Neural progenitor cell (in vitro differentiated cells): ENCODE data around the gene DHODH. TPM values are rescaled to one million over a fixed set of nuclear protein-coding genes. Genes with fewer than 3 reads are reported as not detected.

ENCODE experiments used
- DNase-seq: peaks from one replicate; pipeline ENCODE4 v3.0.0-alpha.2; 2016; ENCODE audit warnings: low spot score
- H2AFZ ChIP-seq: fragments of 200-600 bp; sonication (generic); replicated peaks from 2 replicates; pipeline ENCODE4 v1.6.1; 2016; ENCODE audit warnings: antibody characterized with exemption
- H3F3A ChIP-seq: fragments of 200-600 bp; sonication (generic); 2 replicates; pipeline ENCODE4 v1.6.1; 2016; ENCODE audit warnings: antibody characterized with exemption, low read depth
- H3K27ac ChIP-seq: fragments of 200-600 bp; sonication (generic); 2 replicates; pipeline ENCODE4 v1.5.1; 2016; ENCODE audit warnings: mild to moderate bottlenecking
- H3K27me3 ChIP-seq: fragments of 200-600 bp; sonication (generic); 2 replicates; pipeline ENCODE4 v1.6.1; 2016; ENCODE audit warnings: mild to moderate bottlenecking, moderate library complexity
- H3K36me3 ChIP-seq: fragments of 200-600 bp; sonication (generic); 2 replicates; pipeline ENCODE4 v1.5.1; 2016
- H3K4me1 ChIP-seq: fragments of 200-600 bp; sonication (generic); 2 replicates; pipeline ENCODE4 v1.6.1; 2016; ENCODE audit warnings: mixed run types
- H3K4me2 ChIP-seq: fragments of 200-600 bp; sonication (generic); 2 replicates; pipeline ENCODE4 v1.6.1; 2016
- H3K4me3 ChIP-seq: fragments of 200-600 bp; sonication (generic); 2 replicates; pipeline ENCODE4 v1.5.1; 2016
- H3K79me2 ChIP-seq: fragments of 200-600 bp; sonication (generic); 2 replicates; pipeline ENCODE4 v1.6.1; 2016; ENCODE audit warnings: low read depth
- H3K9ac ChIP-seq: fragments of 200-600 bp; sonication (generic); 2 replicates; pipeline ENCODE4 v1.6.1; 2016
- H3K9me3 ChIP-seq: fragments of 200-600 bp; sonication (generic); 2 replicates; pipeline ENCODE4 v1.5.1; 2016; ENCODE audit warnings: low read depth
- H4K20me1 ChIP-seq: fragments of 200-600 bp; sonication (generic); 2 replicates; pipeline ENCODE4 v1.6.1; 2016; ENCODE audit warnings: low read depth
- H3K27ac Mint-ChIP-seq: 3 replicates; pipeline ENCODE4 v1.8.0; 2021; ENCODE audit warnings: mixed read lengths
- H3K27me3 Mint-ChIP-seq: 2 replicates; pipeline ENCODE4 v1.8.0; 2022; ENCODE audit warnings: low read depth, mild to moderate bottlenecking, inconsistent platforms, moderate library complexity, mixed read lengths; ENCODE audit not compliant: insufficient read depth
- H3K36me3 Mint-ChIP-seq: 3 replicates; pipeline ENCODE4 v1.8.0; 2021; ENCODE audit warnings: mixed read lengths
- H3K4me1 Mint-ChIP-seq: 3 replicates; pipeline ENCODE4 v1.8.0; 2021; ENCODE audit warnings: mixed read lengths
- H3K4me3 Mint-ChIP-seq: 3 replicates; pipeline ENCODE4 v1.8.0; 2021; ENCODE audit warnings: mild to moderate bottlenecking, moderate library complexity, mixed read lengths
- H3K9me3 Mint-ChIP-seq: 3 replicates; pipeline ENCODE4 v1.8.0; 2020; ENCODE audit warnings: mixed read lengths
- EZH2 ChIP-seq: fragments of 200-600 bp; sonication (generic); IDR thresholded peaks from 2 replicates; pipeline ENCODE4 v1.6.1; 2017; ENCODE audit warnings: antibody characterized with exemption, mild to moderate bottlenecking, moderate library complexity
- EZH2phosphoT487 ChIP-seq: fragments of 200-600 bp; sonication (generic); IDR thresholded peaks from 2 replicates; pipeline ENCODE4 v1.6.1; 2017; ENCODE audit warnings: antibody characterized with exemption
- total RNA-seq: library from RNA; depleted of rRNA; stranded (reverse); fragments of >200 nt; gene quantifications from 2 replicates; pipeline ENCODE4 v1.2.3, GENCODE V29; 2015; ENCODE audit warnings: low replicate concordance
- TF ChIP-seq, protein P1 (sequence below): fragments of 200-600 bp; sonication (generic); IDR thresholded peaks from 2 replicates; pipeline ENCODE4 v1.5.1; 2017; ENCODE audit warnings: antibody characterized with exemption, mild to moderate bottlenecking

DHODH gene
- total RNA-seq, 1 donor from 2014 or later: 7.2 TPM

DNA sequence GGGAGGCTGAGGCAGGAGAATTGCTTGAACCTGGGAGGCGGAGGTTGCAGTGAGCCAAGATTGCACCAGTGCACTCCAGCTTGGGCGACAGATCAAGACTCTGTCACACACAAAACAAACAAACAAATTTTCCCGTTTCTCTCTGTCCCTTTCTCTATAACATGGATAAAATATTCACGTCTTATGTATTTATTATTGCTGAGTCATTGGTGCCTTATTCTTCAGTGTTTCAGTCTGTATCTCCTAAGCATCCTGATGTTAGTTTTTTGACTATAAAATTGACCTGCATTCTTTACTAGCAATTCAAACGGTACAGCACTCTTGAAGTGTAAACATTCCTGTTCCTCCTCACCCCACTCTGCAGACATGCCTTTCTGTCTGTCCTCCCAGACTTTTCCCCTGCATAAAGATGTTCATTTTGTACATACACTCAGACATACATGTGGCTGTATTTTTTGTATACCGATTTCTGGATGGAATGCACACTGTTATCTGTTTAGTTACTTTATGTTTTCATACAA lies 16.4 kb downstream of the DHODH start:
- Mint-ChIP-seq H3K27me3 (no peaks in the 10 kb centered on the region), H3K27ac (no peak overlapping the region), H3K36me3 (peaks cover 13% of the 10 kb centered on the region), H3K4me1 (no peaks in the 10 kb centered on the region), H3K9me3 (no peaks in the 10 kb centered on the region), H3K4me3 (no peak overlapping the region)
- H3K4me3 ChIP-seq: no peak overlapping the region
- no peaks in the 10 kb centered on the region for H3K9me3 ChIP-seq
- H3K9ac ChIP-seq: no peak overlapping the region
- no peaks in the 10 kb centered on the region for H4K20me1 ChIP-seq
- TF ChIP-seq EZH2phosphoT487: no peak
- TF ChIP-seq, protein P1, sequence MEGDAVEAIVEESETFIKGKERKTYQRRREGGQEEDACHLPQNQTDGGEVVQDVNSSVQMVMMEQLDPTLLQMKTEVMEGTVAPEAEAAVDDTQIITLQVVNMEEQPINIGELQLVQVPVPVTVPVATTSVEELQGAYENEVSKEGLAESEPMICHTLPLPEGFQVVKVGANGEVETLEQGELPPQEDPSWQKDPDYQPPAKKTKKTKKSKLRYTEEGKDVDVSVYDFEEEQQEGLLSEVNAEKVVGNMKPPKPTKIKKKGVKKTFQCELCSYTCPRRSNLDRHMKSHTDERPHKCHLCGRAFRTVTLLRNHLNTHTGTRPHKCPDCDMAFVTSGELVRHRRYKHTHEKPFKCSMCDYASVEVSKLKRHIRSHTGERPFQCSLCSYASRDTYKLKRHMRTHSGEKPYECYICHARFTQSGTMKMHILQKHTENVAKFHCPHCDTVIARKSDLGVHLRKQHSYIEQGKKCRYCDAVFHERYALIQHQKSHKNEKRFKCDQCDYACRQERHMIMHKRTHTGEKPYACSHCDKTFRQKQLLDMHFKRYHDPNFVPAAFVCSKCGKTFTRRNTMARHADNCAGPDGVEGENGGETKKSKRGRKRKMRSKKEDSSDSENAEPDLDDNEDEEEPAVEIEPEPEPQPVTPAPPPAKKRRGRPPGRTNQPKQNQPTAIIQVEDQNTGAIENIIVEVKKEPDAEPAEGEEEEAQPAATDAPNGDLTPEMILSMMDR: no peak
- no peak for TF ChIP-seq EZH2
- no peak overlapping the region for H2AFZ ChIP-seq
- H3K4me2 ChIP-seq: no peak overlapping the region
- no peak for DNase-seq
- H3K79me2 ChIP-seq: no peaks in the 10 kb centered on the region
- H3K27ac ChIP-seq: no peak overlapping the region
- H3K36me3 ChIP-seq: no peaks in the 10 kb centered on the region
- no peaks in the 10 kb centered on the region for H3K27me3 ChIP-seq
- no peaks in the 10 kb centered on the region for H3K4me1 ChIP-seq
- no peaks in the 10 kb centered on the region for H3F3A ChIP-seq

DNA sequence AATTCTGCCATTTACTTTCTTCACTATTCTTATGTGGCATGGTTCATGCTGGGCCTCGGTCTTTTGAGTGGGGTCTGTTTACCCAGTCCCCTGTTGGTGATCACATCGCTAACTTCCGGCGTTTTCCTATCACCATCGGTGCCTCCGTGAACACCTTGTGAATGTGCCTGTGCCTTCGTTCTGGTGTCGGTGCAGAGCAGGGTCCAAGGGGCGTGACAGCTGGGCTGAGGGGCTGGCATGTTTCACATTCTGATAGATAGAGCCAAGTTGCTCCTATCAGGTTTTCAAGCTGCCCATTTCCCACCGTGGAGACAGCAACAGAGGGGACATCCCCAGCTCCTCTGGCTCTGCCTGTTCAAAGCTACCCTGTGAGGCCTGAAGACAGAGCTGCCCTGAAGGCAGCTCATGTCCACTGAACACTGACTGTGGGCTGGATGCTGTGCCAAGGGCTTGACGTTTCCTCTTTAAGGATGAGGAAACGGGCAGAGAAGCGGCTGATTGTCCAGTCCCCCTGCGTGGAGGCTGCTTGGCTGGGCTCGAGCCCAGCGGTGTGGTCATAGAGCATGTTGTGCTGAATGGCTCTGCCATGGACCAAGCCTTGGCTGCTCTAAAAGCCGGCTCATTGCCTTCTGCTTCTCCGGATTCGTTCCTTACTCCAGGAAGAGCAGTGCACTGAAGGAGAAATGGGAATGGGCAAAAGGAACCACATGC lies 17.0 kb downstream of the DHODH start:
- Histone ChIP-seq H3K9ac (no peak overlapping the region), H3K27me3 (no peaks in the 10 kb centered on the region), H3F3A (no peaks in the 10 kb centered on the region), H3K4me2 (no peak overlapping the region), H3K9me3 (no peaks in the 10 kb centered on the region), H3K36me3 (no peaks in the 10 kb centered on the region), H2AFZ (no peak overlapping the region), H3K79me2 (no peaks in the 10 kb centered on the region), H3K4me3 (no peak overlapping the region), H3K4me1 (no peaks in the 10 kb centered on the region), H4K20me1 (no peaks in the 10 kb centered on the region), H3K27ac (no peak overlapping the region)
- Mint-ChIP-seq H3K4me1 (no peaks in the 10 kb centered on the region), H3K4me3 (no peak overlapping the region), H3K27ac (no peak overlapping the region), H3K36me3 (peaks cover 13% of the 10 kb centered on the region), H3K27me3 (no peaks in the 10 kb centered on the region), H3K9me3 (no peaks in the 10 kb centered on the region)
- TF ChIP-seq EZH2phosphoT487: no peak
- TF ChIP-seq, protein P1: no peak
- TF ChIP-seq EZH2: no peak
- DNase-seq: no peak

DNA sequence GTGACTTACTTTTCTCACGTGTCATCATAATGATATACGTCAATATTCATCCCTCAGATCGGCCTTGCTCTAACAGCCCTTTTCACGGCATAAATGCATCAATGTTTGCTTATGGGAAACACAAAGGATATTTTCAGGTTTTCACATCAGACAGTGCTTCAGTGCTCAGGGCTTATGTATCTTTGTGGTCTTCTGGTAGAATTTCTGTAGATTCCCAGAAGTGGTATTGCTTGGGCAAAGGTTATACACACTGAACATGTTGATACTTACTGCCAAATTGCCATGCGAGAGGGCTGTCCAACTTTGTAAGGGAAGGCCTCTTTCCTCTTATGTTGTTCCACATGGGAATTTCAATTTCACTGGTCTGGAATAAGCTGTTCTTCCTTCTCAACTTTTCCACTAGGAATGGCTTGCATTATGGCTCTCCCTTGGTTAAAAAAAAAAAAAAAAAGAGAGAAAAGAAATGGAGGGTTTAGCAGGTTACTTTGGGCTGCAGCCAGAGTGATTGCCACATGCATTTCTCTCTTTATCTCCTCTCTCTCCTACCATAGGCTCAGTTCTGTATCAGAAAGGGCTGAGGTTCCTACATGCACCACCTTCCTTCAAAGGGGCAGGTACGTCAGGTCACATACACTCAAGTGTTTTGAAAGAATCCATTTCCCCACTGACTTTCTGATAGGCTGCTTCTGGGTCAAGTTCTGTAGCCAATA lies 19.3 kb downstream of the DHODH start:
- Histone ChIP-seq H3K27ac (no peak overlapping the region), H3K4me1 (peaks cover 10% of the 10 kb centered on the region), H2AFZ (no peak overlapping the region), H3K4me2 (no peak overlapping the region), H3F3A (no peaks in the 10 kb centered on the region), H4K20me1 (no peaks in the 10 kb centered on the region), H3K9ac (no peak overlapping the region), H3K27me3 (no peaks in the 10 kb centered on the region), H3K4me3 (no peak overlapping the region), H3K9me3 (no peaks in the 10 kb centered on the region), H3K36me3 (no peaks in the 10 kb centered on the region), H3K79me2 (no peaks in the 10 kb centered on the region)
- Mint-ChIP-seq H3K36me3 (peaks cover 7% of the 10 kb centered on the region), H3K9me3 (no peaks in the 10 kb centered on the region), H3K27me3 (no peaks in the 10 kb centered on the region), H3K4me3 (no peak overlapping the region), H3K27ac (no peak overlapping the region), H3K4me1 (no peaks in the 10 kb centered on the region)
- TF ChIP-seq EZH2 (no peak), EZH2phosphoT487 (no peak)
- TF ChIP-seq, protein P1: no peak
- DNase-seq: no peak
